Thyroid gland (tissue), 4 donors: ENCODE data around the gene FEM1A. TPM values are rescaled to one million over a fixed set of nuclear protein-coding genes. Genes with fewer than 3 reads are reported as not detected.
"Not testable (repeated sequence)": the region's sequence is repeated elsewhere in the genome, so short reads cannot be mapped to it uniquely, and the experiment has no call there.

Experiments
- DNase-seq, 2 donors: peaks; one replicate each; pipeline ENCODE4 v3.0.0-alpha.2; 2019
- H3K27ac ChIP-seq, 3 donors: fragments of 200-600 bp; sonication (generic); 1 replicate in 2 of 3; 2 replicates in 1 of 3; pipeline ENCODE4 v1.5.1; 2016 to 2019; ENCODE audit warnings: mild to moderate bottlenecking in 1 of 3, moderate library complexity in 1 of 3
- H3K27me3 ChIP-seq: fragments of 200-600 bp; sonication (generic); one replicate; pipeline ENCODE4 v1.5.1; 2019
- H3K36me3 ChIP-seq, 2 donors: fragments of 200-600 bp; sonication (generic); one replicate each; pipeline ENCODE4 v1.5.1; 2016 to 2019
- H3K4me1 ChIP-seq, 2 donors: fragments of 200-600 bp; sonication (generic); one replicate each; pipeline ENCODE4 v1.5.1; 2017 to 2019
- H3K4me3 ChIP-seq, 3 donors: fragments of 200-600 bp; sonication (generic); replicated peaks in 1 of 3; 1 replicate in 2 of 3; 2 replicates in 1 of 3; pipeline ENCODE4 v1.5.1; 2016; ENCODE audit warnings: mild to moderate bottlenecking in 1 of 3
- H3K9me3 ChIP-seq: fragments of 200-600 bp; sonication (generic); one replicate; pipeline ENCODE4 v1.5.1; 2017
- CTCF ChIP-seq, 6 experiments: fragments of 200-600 bp in 3 of 6; fragments of 450-650 bp in 3 of 6; sonication (generic) in 3 of 6; IDR thresholded peaks; one replicate each; pipeline ENCODE4 v1.5.1; 2016 to 2019; ENCODE audit warnings: antibody characterized with exemption in 6 of 6, mild to moderate bottlenecking in 2 of 6, inconsistent platforms in 1 of 6, moderate library complexity in 1 of 6
- POLR2A ChIP-seq, 2 donors: fragments of 450-650 bp; IDR thresholded peaks; one replicate each; pipeline ENCODE4 v1.6.1; 2017; ENCODE audit warnings: antibody characterized with exemption in 2 of 2, mild to moderate bottlenecking in 2 of 2, moderate library complexity in 1 of 2
- WGBS, 2 donors: methylation state at CpG; one replicate each; pipeline ENCODE4 v1.1.5; 2017; 5-methylcytosine and 5-hydroxymethylcytosine counted together
- intact Hi-C: fragments of 100-400 bp; cut with DNase I; formaldehyde crosslinking; loops from one replicate; pipeline ENCODE4 v1.15.1; 2023
- total RNA-seq, 4 donors: library from RNA; depleted of rRNA; stranded (reverse); fragments of >200 nt; gene quantifications; one replicate each; pipeline ENCODE4 v1.2.3, GENCODE V29; 2016

The FEM1A gene
- total RNA-seq, 4 donors from 2014 or later = 11.3 to 21.0 (median 15.8) TPM

DNA sequence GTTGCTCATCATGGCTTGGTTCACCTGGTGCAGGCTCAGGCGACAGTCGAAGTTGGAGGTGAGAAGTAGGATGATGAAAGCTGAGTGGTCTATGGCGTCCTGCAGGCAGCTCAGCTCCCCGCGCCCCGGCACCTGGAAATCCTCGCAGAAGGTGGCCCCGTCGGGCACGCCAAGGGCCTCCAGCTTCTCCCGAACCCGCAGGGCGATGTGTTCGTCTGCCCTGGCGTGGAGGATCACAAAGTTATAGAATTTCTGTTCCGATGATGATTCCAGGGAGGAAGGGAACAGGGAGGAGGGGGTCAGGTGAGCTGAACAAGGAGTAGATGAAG is 25.4 kb downstream of the FEM1A start:
- DNase-seq = no peak
- Histone ChIP-seq H3K27ac (no peak overlapping the region), H3K4me3 (no peak overlapping the region), H3K27me3 (no peaks in the 10 kb centered on the region), H3K4me1 (peaks cover 0 to 12% of the 10 kb centered on the region in 2 donors), H3K9me3 (no peaks in the 10 kb centered on the region), H3K36me3 (peaks cover 15 to 19% of the 10 kb centered on the region in 2 donors)
- TF ChIP-seq POLR2A (IDR thresholded peaks at IDR 0.05) (no peak), CTCF (IDR thresholded peaks at IDR 0.05) (no peak)
- intact Hi-C loops = no loop called here
- 95 to 96% methylated on average over 16 of the region's 16 CpGs for WGBS, 2 donors

GRCh38 chr19:4817467-4818277 is 26.1 kb downstream of the FEM1A start:
- 94 to 98% methylated on average over 12 to 13 of the region's 32 CpGs for WGBS, 2 donors
- Histone ChIP-seq H3K36me3 (peaks cover 15 to 19% of the 10 kb centered on the region in 2 donors), H3K9me3 (no peaks in the 10 kb centered on the region), H3K27me3 (no peaks in the 10 kb centered on the region), H3K4me3 (no peak overlapping the region), H3K4me1 (peaks cover 0 to 12% of the 10 kb centered on the region in 2 donors), H3K27ac (no peak overlapping the region)
- no peak for DNase-seq
- intact Hi-C loops = no loop called here
- TF ChIP-seq POLR2A (IDR thresholded peaks at IDR 0.05) (no peak), CTCF (IDR thresholded peaks at IDR 0.05) (no peak)

GRCh38 chr19:4821265-4821664 is 29.7 kb downstream of the FEM1A start:
- Histone ChIP-seq H3K4me3 (no peak overlapping the region), H3K27ac (no peak overlapping the region), H3K4me1 (peaks cover 0 to 3% of the 10 kb centered on the region in 2 donors), H3K36me3 (peaks cover 15 to 19% of the 10 kb centered on the region in 2 donors), H3K9me3 (no peaks in the 10 kb centered on the region), H3K27me3 (no peaks in the 10 kb centered on the region)
- intact Hi-C loops = no loop called here
- WGBS, 2 donors = 91 to 98% methylated on average over 4 of the region's 4 CpGs
- TF ChIP-seq CTCF (IDR thresholded peaks at IDR 0.05) = no peak
- TF ChIP-seq POLR2A (IDR thresholded peaks at IDR 0.05) = no peak
- no peak for DNase-seq

- H3K27me3 ChIP-seq, H3K4me1 ChIP-seq, H3K4me3 ChIP-seq, H3K36me3 ChIP-seq, H3K27ac ChIP-seq, intact Hi-C loops, H3K9me3 ChIP-seq, DNase-seq: not testable (repeated sequence)
- 95 to 96% methylated on average over 7 of the region's 7 CpGs for WGBS, 2 donors
These were observed 30.8 kb downstream of the FEM1A start for GRCh38 chr19:4822354-4822753.

- H3K4me3 ChIP-seq = no peak overlapping the region
- H3K36me3 ChIP-seq = no peaks in the 10 kb centered on the region
- no peak for DNase-seq
- TF ChIP-seq POLR2A (IDR thresholded peaks at IDR 0.05) (no peak), CTCF (IDR thresholded peaks at IDR 0.05) (no peak)
- intact Hi-C loops = no loop called here
- 82 to 84% methylated on average over 6 of the region's 6 CpGs for WGBS, 2 donors
- no peaks in the 10 kb centered on the region for H3K27me3 ChIP-seq
- peaks cover 3 to 4% of the 10 kb centered on the region in 2 donors for H3K4me1 ChIP-seq
- H3K9me3 ChIP-seq = no peaks in the 10 kb centered on the region
- no peak overlapping the region for H3K27ac ChIP-seq
These were observed 32.0 kb downstream of the FEM1A start for GRCh38 chr19:4823577-4823976.
